Liver (tissue), 3 donors: Measurements from ENCODE around the gene TOMM70.

Source experiments
- JUND ChIP-seq, 2 donors: IDR thresholded peaks; 2 replicates each; pipeline ENCODE4 v1.6.1; 2016; ENCODE audit warnings: antibody characterized with exemption in 2 of 2
- TF ChIP-seq, protein P1 (sequence below): fragments of 150-350 bp; IDR thresholded peaks from 2 replicates; pipeline ENCODE4 v1.5.1; 2017; ENCODE audit warnings: improper control_type of control experiment, low read depth, low read length; ENCODE audit not compliant: missing input control
- TF ChIP-seq, protein P2 (sequence below): IDR thresholded peaks from 2 replicates; pipeline ENCODE4 v1.6.1; 2016; ENCODE audit warnings: antibody characterized with exemption
- donor health status: healthy.
- donor health status: healthy.

GRCh38 chr3:100360757-100361496 lies 40.0 kb downstream of the TOMM70 start:
- TF ChIP-seq, protein P1, sequence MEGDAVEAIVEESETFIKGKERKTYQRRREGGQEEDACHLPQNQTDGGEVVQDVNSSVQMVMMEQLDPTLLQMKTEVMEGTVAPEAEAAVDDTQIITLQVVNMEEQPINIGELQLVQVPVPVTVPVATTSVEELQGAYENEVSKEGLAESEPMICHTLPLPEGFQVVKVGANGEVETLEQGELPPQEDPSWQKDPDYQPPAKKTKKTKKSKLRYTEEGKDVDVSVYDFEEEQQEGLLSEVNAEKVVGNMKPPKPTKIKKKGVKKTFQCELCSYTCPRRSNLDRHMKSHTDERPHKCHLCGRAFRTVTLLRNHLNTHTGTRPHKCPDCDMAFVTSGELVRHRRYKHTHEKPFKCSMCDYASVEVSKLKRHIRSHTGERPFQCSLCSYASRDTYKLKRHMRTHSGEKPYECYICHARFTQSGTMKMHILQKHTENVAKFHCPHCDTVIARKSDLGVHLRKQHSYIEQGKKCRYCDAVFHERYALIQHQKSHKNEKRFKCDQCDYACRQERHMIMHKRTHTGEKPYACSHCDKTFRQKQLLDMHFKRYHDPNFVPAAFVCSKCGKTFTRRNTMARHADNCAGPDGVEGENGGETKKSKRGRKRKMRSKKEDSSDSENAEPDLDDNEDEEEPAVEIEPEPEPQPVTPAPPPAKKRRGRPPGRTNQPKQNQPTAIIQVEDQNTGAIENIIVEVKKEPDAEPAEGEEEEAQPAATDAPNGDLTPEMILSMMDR = no peak
- TF ChIP-seq JUND (IDR thresholded peaks at IDR 0.05) = no peak
- TF ChIP-seq, protein P2, sequence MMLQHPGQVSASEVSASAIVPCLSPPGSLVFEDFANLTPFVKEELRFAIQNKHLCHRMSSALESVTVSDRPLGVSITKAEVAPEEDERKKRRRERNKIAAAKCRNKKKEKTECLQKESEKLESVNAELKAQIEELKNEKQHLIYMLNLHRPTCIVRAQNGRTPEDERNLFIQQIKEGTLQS = no peak
